Measurements from ENCODE around the gene TCF7L2.

- TF ChIP-seq GATA3 (IDR thresholded peaks at IDR 0.05; ENCODE audit: low read depth, low read length), result no peak
- TF ChIP-seq GATA2 (IDR thresholded peaks at IDR 0.05; ENCODE audit: low read depth, low read length), result no peak
Measured at GRCh38 chr10:113165673-113166072, 215.6 kb downstream of the TCF7L2 start.

Data from SH-SY5Y (cell line).